Neuronal stem cell (in vitro differentiated cells): Measurements from ENCODE around the gene LEFTY2.
"Not testable (repeated sequence)": the region's sequence is repeated elsewhere in the genome, so short reads cannot be mapped to it uniquely, and the experiment has no call there.

Source experiments
- DNase-seq: peaks from one replicate; pipeline ENCODE4 v3.0.0-alpha.2; 2013; ENCODE audit warnings: low spot score
- H2AFZ ChIP-seq: one replicate; pipeline ENCODE4 v1.6.1; 2013; ENCODE audit warnings: mild to moderate bottlenecking, low read length, inconsistent platforms
- H2AK5ac ChIP-seq: 2 replicates; pipeline ENCODE4 v1.6.1; 2013; ENCODE audit warnings: low read depth, mild to moderate bottlenecking, inconsistent platforms, low read length, moderate library complexity, mixed read lengths
- H2BK120ac ChIP-seq: 2 replicates; pipeline ENCODE4 v1.6.1; 2013; ENCODE audit warnings: low read depth, mild to moderate bottlenecking, inconsistent platforms, low read length, moderate library complexity, mixed read lengths
- H2BK12ac ChIP-seq: one replicate; pipeline ENCODE4 v1.6.1; 2013; ENCODE audit warnings: low read length, inconsistent platforms
- H2BK15ac ChIP-seq: 2 replicates; pipeline ENCODE4 v1.6.1; 2013; ENCODE audit warnings: mild to moderate bottlenecking, low read length, inconsistent platforms, mixed read lengths
- H2BK5ac ChIP-seq: one replicate; pipeline ENCODE4 v1.6.1; 2013; ENCODE audit warnings: inconsistent platforms, mild to moderate bottlenecking, low read length, moderate library complexity
- H3K14ac ChIP-seq: one replicate; pipeline ENCODE4 v1.6.1; 2013; ENCODE audit warnings: low read length, inconsistent platforms
- H3K18ac ChIP-seq: 2 replicates; pipeline ENCODE4 v1.6.1; 2013; ENCODE audit warnings: low read length, inconsistent platforms
- H3K23ac ChIP-seq: 2 replicates; pipeline ENCODE4 v1.6.1; 2013; ENCODE audit warnings: low read depth, mild to moderate bottlenecking, mixed read lengths, low read length, inconsistent platforms; ENCODE audit not compliant: poor library complexity
- H3K27ac ChIP-seq: replicated peaks from 3 replicates; pipeline ENCODE4 v1.5.1; 2013; ENCODE audit warnings: low read length, inconsistent platforms
- H3K27me3 ChIP-seq, 3 experiments: 2 replicates each; pipeline ENCODE4 v1.6.1; 2013; ENCODE audit warnings: low read length in 3 of 3, mild to moderate bottlenecking in 2 of 3, inconsistent platforms in 1 of 3, low read depth in 1 of 3, mixed read lengths in 1 of 3, moderate library complexity in 1 of 3; ENCODE audit not compliant: control insufficient read depth in 3 of 3, insufficient read depth in 3 of 3
- H3K36me3 ChIP-seq, 2 donors: replicated peaks in 1 of 2; 2 replicates each; pipeline ENCODE4 v1.6.1; 2013; ENCODE audit warnings: low read length in 2 of 2; ENCODE audit not compliant: control insufficient read depth in 2 of 2, insufficient read depth in 2 of 2
- H3K4ac ChIP-seq: 2 replicates; pipeline ENCODE4 v1.6.1; 2013; ENCODE audit warnings: inconsistent platforms, mild to moderate bottlenecking, low read length, moderate library complexity
- H3K4me1 ChIP-seq, 2 donors: 1 replicate in 1 of 2; 2 replicates in 1 of 2; pipeline ENCODE4 v1.6.1; 2013; ENCODE audit warnings: low read length in 2 of 2, low read depth in 1 of 2; ENCODE audit not compliant: control insufficient read depth in 2 of 2, insufficient read depth in 1 of 2
- H3K4me2 ChIP-seq: one replicate; pipeline ENCODE4 v1.6.1; 2013; ENCODE audit warnings: mild to moderate bottlenecking, low read length, inconsistent platforms; ENCODE audit not compliant: insufficient read depth, poor library complexity, severe bottlenecking
- H3K4me3 ChIP-seq, 2 donors: 2 replicates each; pipeline ENCODE4 v1.5.1; 2013; ENCODE audit warnings: low read length in 2 of 2, mild to moderate bottlenecking in 2 of 2, inconsistent platforms in 1 of 2, moderate library complexity in 1 of 2
- H3K79me1 ChIP-seq: one replicate; pipeline ENCODE4 v1.6.1; 2013; ENCODE audit warnings: low read depth, mild to moderate bottlenecking, inconsistent platforms, low read length, moderate library complexity
- H3K9ac ChIP-seq: one replicate; pipeline ENCODE4 v1.6.1; 2013; ENCODE audit warnings: mild to moderate bottlenecking, low read depth, low read length, inconsistent platforms; ENCODE audit not compliant: poor library complexity
- H3K9me3 ChIP-seq, 2 donors: replicated peaks in 1 of 2; 2 replicates each; pipeline versions ENCODE3 to v1.6.1; 2013; ENCODE audit warnings: low read length in 2 of 2, mild to moderate bottlenecking in 2 of 2, inconsistent platforms in 1 of 2, low read depth in 1 of 2, mixed read lengths in 1 of 2, moderate library complexity in 1 of 2; ENCODE audit not compliant: control insufficient read depth in 2 of 2, insufficient read depth in 1 of 2
- H4K8ac ChIP-seq: one replicate; pipeline ENCODE4 v1.6.1; 2013; ENCODE audit warnings: low read depth, mild to moderate bottlenecking, inconsistent platforms, low read length, moderate library complexity
- H4K91ac ChIP-seq: one replicate; pipeline ENCODE4 v1.6.1; 2013; ENCODE audit warnings: low read length, low read depth, mild to moderate bottlenecking, inconsistent platforms; ENCODE audit not compliant: poor library complexity
- WGBS, 2 donors: extraction: QIAGEN DNeasy Blood & Tissue Kit; methylation state at CpG; one replicate each; pipeline ENCODE4 v1.1.7; 2013; ENCODE audit warnings: missing lambda C conversion rate in 2 of 2, mixed read lengths in 1 of 2; ENCODE audit not compliant: insufficient read length in 2 of 2, insufficient replicate concordance in 1 of 2; ENCODE audit errors: extremely low coverage in 2 of 2; 5-methylcytosine and 5-hydroxymethylcytosine counted together

LEFTY2 gene

GRCh38 chr1:225939097-225939938, 1.7 kb downstream of the LEFTY2 start:
- WGBS, 2 donors: no CpG with 5 or more reads among the region's 69 CpGs
- Histone ChIP-seq H3K18ac (peak overlapping the region; percentile 38), H2AK5ac (peak overlapping the region; percentile 11), H3K4me1 (peaks cover 17 to 18% of the 10 kb centered on the region in 2 donors), H3K4me3 (peak overlapping the region in 1 of 2 donors; percentile 64), H3K4me2 (peak overlapping the region; percentile 44), H3K23ac (peak overlapping the region; percentile 90), H3K9ac (peak overlapping the region; percentile 75)
- H3K14ac ChIP-seq, H2BK12ac ChIP-seq, H3K27ac ChIP-seq, H2AFZ ChIP-seq, H2BK5ac ChIP-seq, H3K27me3 ChIP-seq, H4K91ac ChIP-seq, H2BK120ac ChIP-seq, H2BK15ac ChIP-seq, H3K4ac ChIP-seq, DNase-seq, H3K79me1 ChIP-seq, H3K9me3 ChIP-seq, H3K36me3 ChIP-seq, H4K8ac ChIP-seq: not testable (repeated sequence)

GRCh38 chr1:225937048-225937968, 3.7 kb downstream of the LEFTY2 start:
- no peak overlapping the region for H4K8ac ChIP-seq
- no peak for DNase-seq
- H2BK5ac ChIP-seq: no peak overlapping the region
- H3K4me2 ChIP-seq: no peak overlapping the region
- H4K91ac ChIP-seq: no peak overlapping the region
- peaks cover 0 to 7% (median 7%) of the 10 kb centered on the region in 3 experiments for H3K27me3 ChIP-seq
- H3K79me1 ChIP-seq: no peaks in the 10 kb centered on the region
- no peak overlapping the region for H3K4me3 ChIP-seq
- H2BK12ac ChIP-seq: no peak overlapping the region
- no peak overlapping the region for H2AK5ac ChIP-seq
- no peaks in the 10 kb centered on the region for H3K36me3 ChIP-seq
- peak overlapping the region; percentile 74 for H2AFZ ChIP-seq
- no peak overlapping the region for H3K9ac ChIP-seq
- H3K4me1 ChIP-seq: peaks cover 8 to 14% of the 10 kb centered on the region in 2 donors
- H2BK120ac ChIP-seq: no peak overlapping the region
- no peak overlapping the region for H2BK15ac ChIP-seq
- H3K27ac ChIP-seq: no peak overlapping the region
- peak overlapping the region; percentile 95 for H3K23ac ChIP-seq
- H3K9me3 ChIP-seq: no peaks in the 10 kb centered on the region
- no CpG with 5 or more reads among the region's 21 CpGs for WGBS, 2 donors
- no peak overlapping the region for H3K14ac ChIP-seq
- peak overlapping the region; percentile 17 for H3K18ac ChIP-seq
- no peak overlapping the region for H3K4ac ChIP-seq

GRCh38 chr1:225936523-225936922, 4.5 kb downstream of the LEFTY2 start:
- no peak overlapping the region for H2BK15ac ChIP-seq
- DNase-seq: no peak
- no peaks in the 10 kb centered on the region for H3K36me3 ChIP-seq
- H2AFZ ChIP-seq: peak overlapping the region; percentile 74
- H3K4me2 ChIP-seq: no peak overlapping the region
- peaks cover 0 to 7% (median 5%) of the 10 kb centered on the region in 3 experiments for H3K27me3 ChIP-seq
- H3K27ac ChIP-seq: no peak overlapping the region
- H3K23ac ChIP-seq: no peak overlapping the region
- H3K18ac ChIP-seq: no peak overlapping the region
- H3K14ac ChIP-seq: no peak overlapping the region
- no peaks in the 10 kb centered on the region for H3K9me3 ChIP-seq
- H3K9ac ChIP-seq: no peak overlapping the region
- no peak overlapping the region for H2BK12ac ChIP-seq
- H2AK5ac ChIP-seq: no peak overlapping the region
- H4K8ac ChIP-seq: no peak overlapping the region
- peaks cover 5 to 10% of the 10 kb centered on the region in 2 donors for H3K4me1 ChIP-seq
- H3K79me1 ChIP-seq: no peaks in the 10 kb centered on the region
- H3K4ac ChIP-seq: no peak overlapping the region
- H3K4me3 ChIP-seq: no peak overlapping the region
- no peak overlapping the region for H4K91ac ChIP-seq
- no CpG with 5 or more reads among the region's 3 CpGs for WGBS, 2 donors
- no peak overlapping the region for H2BK5ac ChIP-seq
- H2BK120ac ChIP-seq: no peak overlapping the region

GRCh38 chr1:225936086-225936485, 4.9 kb downstream of the LEFTY2 start:
- peak overlapping the region; percentile 93 for H3K23ac ChIP-seq
- H3K36me3 ChIP-seq, H3K18ac ChIP-seq, H3K79me1 ChIP-seq, H2BK5ac ChIP-seq, H3K4me1 ChIP-seq, H3K27ac ChIP-seq, H2AFZ ChIP-seq, H4K8ac ChIP-seq, DNase-seq, H2BK15ac ChIP-seq, H3K27me3 ChIP-seq, H2AK5ac ChIP-seq, H3K4me3 ChIP-seq, H2BK120ac ChIP-seq, H2BK12ac ChIP-seq, H3K14ac ChIP-seq, H3K4ac ChIP-seq, H3K4me2 ChIP-seq, H3K9ac ChIP-seq, H4K91ac ChIP-seq, H3K9me3 ChIP-seq: not testable (repeated sequence)
- WGBS, 2 donors: no CpG with 5 or more reads among the region's 8 CpGs
